ENCODE results near the gene NETO2. TPM values are rescaled to one million over a fixed set of nuclear protein-coding genes. Genes with fewer than 3 reads are reported as not detected.
"Not testable (repeated sequence)": the region's sequence is repeated elsewhere in the genome, so short reads cannot be mapped to it uniquely, and the experiment has no call there.

The NETO2 gene
- total RNA-seq, 1 donor from 2014 or later, result 50.3 TPM

GRCh38 chr16:47139561-47140185, 4.1 kb downstream of the NETO2 start:
- H3K27me3 Mint-ChIP-seq, result peaks cover 12% of the 10 kb centered on the region
- no peak overlapping the region for H3K27ac Mint-ChIP-seq
- DNase-seq (ENCODE audit: extremely low spot score, unreplicated experiment), result no peak
- TF ChIP-seq CTCF (conservative IDR thresholded peaks at IDR 0.05), result no peak
- H3K4me1 Mint-ChIP-seq (ENCODE audit: unreplicated experiment), result peaks cover 49% of the 10 kb centered on the region
- peak overlapping the region; percentile 66 for H3K4me3 Mint-ChIP-seq
- no peaks in the 10 kb centered on the region for H3K9me3 Mint-ChIP-seq
- peaks cover 4% of the 10 kb centered on the region for H3K36me3 Mint-ChIP-seq

GRCh38 chr16:47137925-47138324, 5.8 kb downstream of the NETO2 start:
- H3K27ac Mint-ChIP-seq; H3K4me3 Mint-ChIP-seq; H3K9me3 Mint-ChIP-seq; H3K27me3 Mint-ChIP-seq; H3K36me3 Mint-ChIP-seq; DNase-seq (ENCODE audit: extremely low spot score, unreplicated experiment): not testable (repeated sequence)
- H3K4me1 Mint-ChIP-seq (ENCODE audit: unreplicated experiment), result peaks cover 49% of the 10 kb centered on the region

GRCh38 chr16:47136099-47136842, 7.5 kb downstream of the NETO2 start:
- Mint-ChIP-seq H3K9me3 (no peaks in the 10 kb centered on the region), H3K4me1 (ENCODE audit: unreplicated experiment) (peaks cover 45% of the 10 kb centered on the region), H3K27me3 (no peaks in the 10 kb centered on the region), H3K4me3 (no peak overlapping the region), H3K27ac (no peak overlapping the region), H3K36me3 (peaks cover 3% of the 10 kb centered on the region)
- DNase-seq (ENCODE audit: extremely low spot score, unreplicated experiment), result no peak
- no peak for TF ChIP-seq CTCF (conservative IDR thresholded peaks at IDR 0.05)

GRCh38 chr16:47134550-47134949, 9.2 kb downstream of the NETO2 start:
- no peak for TF ChIP-seq CTCF (conservative IDR thresholded peaks at IDR 0.05)
- H3K4me3 Mint-ChIP-seq, result no peak overlapping the region
- no peaks in the 10 kb centered on the region for H3K27me3 Mint-ChIP-seq
- H3K36me3 Mint-ChIP-seq, result peaks cover 3% of the 10 kb centered on the region
- H3K4me1 Mint-ChIP-seq (ENCODE audit: unreplicated experiment), result peaks cover 35% of the 10 kb centered on the region
- no peak overlapping the region for H3K27ac Mint-ChIP-seq
- DNase-seq (ENCODE audit: extremely low spot score, unreplicated experiment), result no peak
- H3K9me3 Mint-ChIP-seq, result no peaks in the 10 kb centered on the region

- peaks cover 15% of the 10 kb centered on the region for H3K4me1 Mint-ChIP-seq (ENCODE audit: unreplicated experiment)
- no peaks in the 10 kb centered on the region for H3K27me3 Mint-ChIP-seq
- no peak for DNase-seq (ENCODE audit: extremely low spot score, unreplicated experiment)
- peak; percentile 20 for TF ChIP-seq CTCF (conservative IDR thresholded peaks at IDR 0.05)
- peaks cover 8% of the 10 kb centered on the region for H3K36me3 Mint-ChIP-seq
- no peak overlapping the region for H3K27ac Mint-ChIP-seq
- no peaks in the 10 kb centered on the region for H3K9me3 Mint-ChIP-seq
- no peak overlapping the region for H3K4me3 Mint-ChIP-seq
Measured at GRCh38 chr16:47132308-47132707, 11.4 kb downstream of the NETO2 start.

GRCh38 chr16:47129755-47130435, 13.8 kb downstream of the NETO2 start:
- Mint-ChIP-seq H3K4me3 (no peak overlapping the region), H3K4me1 (ENCODE audit: unreplicated experiment) (peaks cover 23% of the 10 kb centered on the region), H3K9me3 (no peaks in the 10 kb centered on the region), H3K36me3 (peaks cover 13% of the 10 kb centered on the region), H3K27me3 (no peaks in the 10 kb centered on the region), H3K27ac (no peak overlapping the region)
- TF ChIP-seq CTCF (conservative IDR thresholded peaks at IDR 0.05), result no peak
- no peak for DNase-seq (ENCODE audit: extremely low spot score, unreplicated experiment)
